H1 (cell line): ENCODE results near the gene KCTD20. TPM values are rescaled to one million over a fixed set of nuclear protein-coding genes. Genes with fewer than 3 reads are reported as not detected.

Experiments used
- CTCF ChIA-PET: fragments of 300-600 bp; sonication (Branson Sonifier 250); formaldehyde crosslinking; loops from one replicate; lab custom pipeline; 2021; ENCODE audit not compliant: partially characterized antibody; lab: Charles Lee
- POLR2A ChIA-PET: fragments of 300-600 bp; sonication (Branson Sonifier 250); formaldehyde crosslinking; loops from one replicate; lab custom pipeline; 2021; ENCODE audit warnings: inconsistent platforms; ENCODE audit not compliant: partially characterized antibody; lab: Charles Lee
- DNase-seq, 2 experiments: peaks; one replicate each; pipeline versions ENCODE4 v3.0.0 to v3.0.0-alpha.2; 2010 to 2022; ENCODE audit warnings: low spot score in 2 of 2, low read depth in 1 of 2, mixed read lengths in 1 of 2
- FAIRE-seq: peaks from 2 replicates; lab custom pipeline; 2011; peaks lifted over from hg19 to GRCh38; lab: Jason Lieb, UNC
- H2AFZ ChIP-seq: 2 replicates; pipeline ENCODE4 v1.8.1; 2012; ENCODE audit warnings: low read length, inconsistent platforms
- H2AK5ac ChIP-seq: 2 replicates; pipeline ENCODE4 v1.6.1; 2013; ENCODE audit warnings: low read depth, low read length
- H2BK120ac ChIP-seq: replicated peaks from 2 replicates; pipeline ENCODE3; 2013; ENCODE audit warnings: low read depth, low read length, inconsistent platforms
- H2BK12ac ChIP-seq: 2 replicates; pipeline ENCODE4 v1.6.1; 2013; ENCODE audit warnings: low read depth, low read length
- H2BK15ac ChIP-seq: 2 replicates; pipeline ENCODE4 v1.6.1; 2013; ENCODE audit warnings: low read length
- H2BK20ac ChIP-seq: 2 replicates; pipeline ENCODE4 v1.6.1; 2013; ENCODE audit warnings: low read length
- H2BK5ac ChIP-seq: 2 replicates; pipeline ENCODE4 v1.6.1; 2013; ENCODE audit warnings: low read depth, low read length
- H3K14ac ChIP-seq: 2 replicates; pipeline ENCODE4 v1.6.1; 2013; ENCODE audit warnings: inconsistent platforms; ENCODE audit not compliant: insufficient read length
- H3K18ac ChIP-seq: 2 replicates; pipeline ENCODE4 v1.6.1; 2013; ENCODE audit warnings: low read length; ENCODE audit errors: extremely low read depth
- H3K23ac ChIP-seq: 2 replicates; pipeline ENCODE4 v1.6.1; 2013; ENCODE audit warnings: inconsistent platforms; ENCODE audit not compliant: insufficient read length
- H3K23me2 ChIP-seq: 2 replicates; pipeline ENCODE4 v1.6.1; 2013; ENCODE audit warnings: low read depth, low read length
- H3K27ac ChIP-seq: 2 replicates; pipeline ENCODE4 v1.6.1; 2011; ENCODE audit warnings: low read depth, low read length, inconsistent platforms
- H3K27me3 ChIP-seq, 4 experiments: replicated peaks in 1 of 4; 1 replicate in 1 of 4; 2 replicates in 3 of 4; pipeline versions ENCODE4 v1.6.1 to v1.8.1; 2011 to 2013; ENCODE audit warnings: low read length in 3 of 4, mild to moderate bottlenecking in 3 of 4, inconsistent platforms in 2 of 4, mixed read lengths in 2 of 4, moderate library complexity in 1 of 4; ENCODE audit not compliant: control insufficient read depth in 3 of 4, insufficient read depth in 3 of 4; ENCODE audit errors: extremely low read depth in 1 of 4
- H3K36me3 ChIP-seq, 4 experiments: 2 replicates each; pipeline versions ENCODE4 v1.6.1 to v1.8.1; 2011 to 2013; ENCODE audit warnings: mild to moderate bottlenecking in 4 of 4, low read length in 3 of 4, moderate library complexity in 2 of 4, control low read depth in 1 of 4, inconsistent platforms in 1 of 4; ENCODE audit not compliant: insufficient read depth in 4 of 4, control insufficient read depth in 2 of 4
- H3K4ac ChIP-seq: replicated peaks from 2 replicates; pipeline ENCODE3; 2013; ENCODE audit warnings: low read length, low read depth, mixed read lengths, inconsistent platforms; ENCODE audit not compliant: insufficient read length
- H3K4me1 ChIP-seq, 4 experiments: replicated peaks in 1 of 4; 1 replicate in 1 of 4; 2 replicates in 3 of 4; pipeline versions ENCODE4 v1.6.1 to v1.8.1; 2011 to 2013; ENCODE audit warnings: low read length in 3 of 4, inconsistent platforms in 2 of 4, mixed read lengths in 1 of 4; ENCODE audit not compliant: insufficient read depth in 4 of 4, control insufficient read depth in 3 of 4
- H3K4me2 ChIP-seq, 2 experiments: 2 replicates each; pipeline versions ENCODE4 v1.6.1 to v1.8.1; 2011 to 2013; ENCODE audit warnings: low read depth in 2 of 2, low read length in 2 of 2, control low read depth in 1 of 2, inconsistent platforms in 1 of 2, mild to moderate bottlenecking in 1 of 2; ENCODE audit not compliant: insufficient read depth in 1 of 2
- H3K4me3 ChIP-seq, 4 experiments: fragments of 200-600, 300-600 bp in 1 of 4; sonication (generic), shearing (Covaris generic), sonication (Bioruptor Twin) in 1 of 4; 2 replicates each; pipeline versions ENCODE4 v1.5.1 to v1.8.1; 2011 to 2016; ENCODE audit warnings: low read length in 4 of 4, low read depth in 3 of 4, control low read depth in 2 of 4, inconsistent platforms in 2 of 4, mild to moderate bottlenecking in 2 of 4, mixed read lengths in 1 of 4, moderate library complexity in 1 of 4; ENCODE audit not compliant: insufficient read depth in 2 of 4; ENCODE audit errors: extremely low read depth in 1 of 4
- H3K56ac ChIP-seq: replicated peaks from 2 replicates; pipeline ENCODE3; 2013; ENCODE audit warnings: low read depth, mild to moderate bottlenecking, mixed read lengths, low read length, inconsistent platforms; ENCODE audit not compliant: insufficient read length
- H3K79me1 ChIP-seq: 2 replicates; pipeline ENCODE4 v1.6.1; 2013; ENCODE audit warnings: low read depth, low read length, control low read depth
- H3K79me2 ChIP-seq, 2 experiments: 2 replicates each; pipeline versions ENCODE4 v1.6.1 to v1.8.1; 2012 to 2013; ENCODE audit warnings: low read length in 2 of 2, mild to moderate bottlenecking in 2 of 2, inconsistent platforms in 1 of 2; ENCODE audit not compliant: insufficient read depth in 2 of 2, control insufficient read depth in 1 of 2
- H3K9ac ChIP-seq, 4 experiments: replicated peaks in 1 of 4; 1 replicate in 1 of 4; 2 replicates in 3 of 4; pipeline versions ENCODE4 v1.6.1 to v1.8.1; 2011 to 2013; ENCODE audit warnings: low read depth in 3 of 4, low read length in 3 of 4, control low read depth in 2 of 4, mild to moderate bottlenecking in 2 of 4, moderate library complexity in 2 of 4, inconsistent platforms in 1 of 4; ENCODE audit errors: extremely low read depth in 1 of 4
- H3K9me3 ChIP-seq, 2 experiments: 2 replicates each; pipeline versions ENCODE4 v1.6.1 to v1.8.1; 2012 to 2013; ENCODE audit warnings: mild to moderate bottlenecking in 2 of 2, moderate library complexity in 2 of 2, control low read depth in 1 of 2, inconsistent platforms in 1 of 2, low read depth in 1 of 2, low read length in 1 of 2, mixed read lengths in 1 of 2; ENCODE audit not compliant: insufficient read depth in 2 of 2
- H4K20me1 ChIP-seq, 2 experiments: replicated peaks in 1 of 2; 2 replicates each; pipeline versions ENCODE3 to v1.8.1; 2011 to 2013; ENCODE audit warnings: inconsistent platforms in 2 of 2, low read length in 2 of 2, mild to moderate bottlenecking in 1 of 2; ENCODE audit not compliant: insufficient read depth in 2 of 2, control insufficient read depth in 1 of 2
- H4K5ac ChIP-seq: 2 replicates; pipeline ENCODE4 v1.6.1; 2013; ENCODE audit warnings: low read length, low read depth, mixed read lengths, inconsistent platforms; ENCODE audit not compliant: insufficient read length
- H4K8ac ChIP-seq: 2 replicates; pipeline ENCODE4 v1.8.0; 2013; ENCODE audit warnings: mild to moderate bottlenecking, moderate library complexity, low read length, inconsistent platforms; ENCODE audit not compliant: insufficient read depth; ENCODE audit errors: extremely low read depth
- H4K91ac ChIP-seq: replicated peaks from 2 replicates; pipeline ENCODE3; 2013; ENCODE audit warnings: low read length, mixed read lengths, inconsistent platforms; ENCODE audit not compliant: insufficient read length
- ASH2L ChIP-seq: fragments of 200-600, 300-600 bp; sonication (generic); IDR thresholded peaks from one replicate; pipeline ENCODE4 v1.7.1; 2017; ENCODE audit warnings: low read length
- ATF2 ChIP-seq: IDR thresholded peaks from 2 replicates; pipeline ENCODE4 v1.6.1; 2012; ENCODE audit warnings: low read length, inconsistent platforms
- CTCF ChIP-seq, 3 experiments: IDR thresholded peaks; 1 replicate in 2 of 3; 2 replicates in 1 of 3; pipeline versions ENCODE4 v1.5.1 to v1.6.1; 2011; ENCODE audit warnings: low read length in 3 of 3, mild to moderate bottlenecking in 3 of 3, inconsistent platforms in 2 of 3, low read depth in 1 of 3, moderate library complexity in 1 of 3; ENCODE audit not compliant: insufficient read depth in 1 of 3; ENCODE audit errors: control extremely low read depth in 1 of 3
- EGR1 ChIP-seq: IDR thresholded peaks from 2 replicates; pipeline ENCODE4 v1.6.1; 2011; ENCODE audit warnings: low read depth, low read length, borderline replicate concordance
- EP300 ChIP-seq, 2 experiments: IDR thresholded peaks; 1 replicate in 1 of 2; 2 replicates in 1 of 2; pipeline ENCODE4 v1.6.1; 2011 to 2012; ENCODE audit warnings: low read depth in 2 of 2, low read length in 2 of 2, mild to moderate bottlenecking in 2 of 2, borderline replicate concordance in 1 of 2, inconsistent platforms in 1 of 2, moderate library complexity in 1 of 2
- JUN ChIP-seq: IDR thresholded peaks from 2 replicates; pipeline ENCODE4 v1.6.1; 2011; ENCODE audit warnings: low read depth, mild to moderate bottlenecking, improper control_type of control experiment, low read length
- SIX5 ChIP-seq: IDR thresholded peaks from 2 replicates; pipeline ENCODE4 v1.6.1; 2011; ENCODE audit warnings: mild to moderate bottlenecking, low read depth, low read length
- SP2 ChIP-seq: IDR thresholded peaks from 2 replicates; pipeline ENCODE4 v1.6.1; 2012; ENCODE audit warnings: mild to moderate bottlenecking, low read length, inconsistent platforms
- WGBS, 2 experiments: shearing (Covaris generic) in 1 of 2; methylation state at CpG; one replicate each; pipeline versions ENCODE4 v1.1.6 to v1.1.7; 2013 to 2015; ENCODE audit warnings: low lambda C conversion rate in 2 of 2, mixed read lengths in 2 of 2, inconsistent platforms in 1 of 2, low coverage in 1 of 2, missing lambda C conversion rate in 1 of 2; ENCODE audit not compliant: insufficient replicate concordance in 2 of 2, insufficient coverage in 1 of 2, insufficient read length in 1 of 2; ENCODE audit errors: extremely low coverage in 1 of 2, missing lambda C conversion rate in 1 of 2; 5-methylcytosine and 5-hydroxymethylcytosine counted together
- polyA plus RNA-seq, 7 experiments: library from polyadenylated mRNA; depleted of rRNA in 3 of 7; stranded (reverse) in 5 of 7; unstranded in 2 of 7; fragments of >200 nt in 5 of 7; fragments of 200-250 nt in 2 of 7; gene quantifications; 1 replicate in 5 of 7; 2 replicates in 1 of 7; 4 replicates in 1 of 7; pipeline versions ENCODE4 v1.2.1 to v1.2.3, GENCODE V29; 2011 to 2013; ENCODE audit warnings: missing spikeins in 2 of 7, mixed read lengths in 2 of 7
- total RNA-seq: library from RNA; stranded (reverse); fragmentation: NEBNext Ultra II Directional; extraction: Animal tissue kit (Norgen Biotek cat#: 25700); gene quantifications from 2 replicates; pipeline ENCODE4 v1.2.1, GENCODE V29; 2021

The KCTD20 gene
- total and polyA plus RNA-seq, 2 of the 8 experiments (the other 6 are each of a cell fraction or from before 2014, with no cell fraction given), result 10.1 to 26.2 TPM

DNA sequence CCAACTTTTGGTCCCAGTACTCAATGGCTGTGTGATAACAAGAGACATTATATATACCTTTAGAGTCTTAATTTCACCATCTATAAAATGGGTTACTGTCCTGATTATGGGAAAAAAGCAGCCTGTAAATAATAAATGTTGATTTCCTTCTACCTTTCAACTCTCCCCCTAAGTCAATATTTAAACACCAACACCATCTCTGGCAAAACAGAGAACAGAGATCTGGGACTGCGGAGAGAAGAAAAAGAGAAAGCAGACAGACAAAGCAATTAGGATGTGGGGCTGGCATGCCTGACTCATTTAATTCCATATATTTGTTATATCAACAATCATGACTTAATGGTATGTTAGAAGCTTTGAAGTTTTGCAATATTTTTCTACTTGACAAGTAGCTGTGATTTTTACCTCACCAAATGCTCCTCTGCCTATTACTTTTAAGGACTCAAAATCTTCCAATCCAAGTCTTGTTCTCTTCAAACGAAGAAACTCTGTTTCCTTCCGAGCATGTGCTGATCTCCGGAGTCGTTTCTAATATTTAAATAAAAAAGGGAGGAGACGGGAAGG is 81.2 kb downstream of the KCTD20 start:
- no peak overlapping the region for H2BK120ac ChIP-seq
- H3K27ac ChIP-seq, result no peak overlapping the region
- no peak overlapping the region for H2BK12ac ChIP-seq
- no peak overlapping the region for H2BK15ac ChIP-seq
- peaks cover 2% of the 10 kb centered on the region in 2 experiments for H4K20me1 ChIP-seq
- no peak overlapping the region for H3K4me2 ChIP-seq
- peaks cover 4 to 35% (median 13%) of the 10 kb centered on the region in 4 experiments; a peak in 6 of 8 replicates for H3K36me3 ChIP-seq
- H3K23me2 ChIP-seq, result no peaks in the 10 kb centered on the region
- no peak overlapping the region for H3K56ac ChIP-seq
- H4K5ac ChIP-seq, result no peak overlapping the region
- no peaks in the 10 kb centered on the region for H3K27me3 ChIP-seq
- DNase-seq, result no peak
- no peak overlapping the region for H3K9ac ChIP-seq
- H3K79me2 ChIP-seq, result no peaks in the 10 kb centered on the region; a peak in 2 of 4 replicates
- no peak overlapping the region for H3K4me3 ChIP-seq
- no peak overlapping the region for H3K14ac ChIP-seq
- H3K23ac ChIP-seq, result no peak overlapping the region
- peaks cover 5% of the 10 kb centered on the region for H3K79me1 ChIP-seq
- WGBS, 2 experiments, result 90% methylated on average over 6 of the region's 6 CpGs; no CpG with 5 or more reads in 1 of the 2 experiments
- no peaks in the 10 kb centered on the region for H3K9me3 ChIP-seq
- no peak overlapping the region for H2AK5ac ChIP-seq
- no peak overlapping the region for H2BK5ac ChIP-seq
- H2AFZ ChIP-seq, result no peak overlapping the region
- ChIA-PET POLR2A (interaction anchor here (0.6 to 1.9 kb wide), 4 partner anchors 14 to 75 kb away, joined by 3 to 5 read pairs (median 3); no protein-coding TSS in a partner anchor), CTCF (no interaction called here)
- no peak overlapping the region for H3K4ac ChIP-seq
- H3K18ac ChIP-seq, result no peak overlapping the region
- no peak overlapping the region for H2BK20ac ChIP-seq
- no peak overlapping the region for H4K91ac ChIP-seq
- no peak overlapping the region for H4K8ac ChIP-seq
- no peaks in the 10 kb centered on the region for H3K4me1 ChIP-seq
- no peak for FAIRE-seq
- TF ChIP-seq ATF2 (no peak), SP2 (no peak), ASH2L (no peak), SIX5 (no peak), JUN (no peak), EP300 (IDR thresholded peaks at IDR 0.05; ENCODE audit: borderline replicate concordance in 1 of 2, low read depth in 2 of 2, low read length in 2 of 2) (no peak), EGR1 (no peak), CTCF (IDR thresholded peaks at IDR 0.05; ENCODE audit: control extremely low read depth in 1 of 3, insufficient read depth in 1 of 3, low read depth in 1 of 3, low read length in 3 of 3) (no peak)
